Thyroid gland (tissue), 4 donors: ENCODE results near the gene GHRHR.

ENCODE experiments used
- POLR2A ChIP-seq, 2 donors: fragments of 450-650 bp; IDR thresholded peaks; one replicate each; pipeline ENCODE4 v1.6.1; 2017; ENCODE audit warnings: antibody characterized with exemption in 2 of 2, mild to moderate bottlenecking in 2 of 2, moderate library complexity in 1 of 2
- TF ChIP-seq, protein P1 (sequence below), 6 experiments: fragments of 200-600 bp in 3 of 6; fragments of 450-650 bp in 3 of 6; sonication (generic) in 3 of 6; IDR thresholded peaks; one replicate each; pipeline ENCODE4 v1.5.1; 2016 to 2019; ENCODE audit warnings: antibody characterized with exemption in 6 of 6, mild to moderate bottlenecking in 2 of 6, inconsistent platforms in 1 of 6, moderate library complexity in 1 of 6

- TF ChIP-seq, protein P1, sequence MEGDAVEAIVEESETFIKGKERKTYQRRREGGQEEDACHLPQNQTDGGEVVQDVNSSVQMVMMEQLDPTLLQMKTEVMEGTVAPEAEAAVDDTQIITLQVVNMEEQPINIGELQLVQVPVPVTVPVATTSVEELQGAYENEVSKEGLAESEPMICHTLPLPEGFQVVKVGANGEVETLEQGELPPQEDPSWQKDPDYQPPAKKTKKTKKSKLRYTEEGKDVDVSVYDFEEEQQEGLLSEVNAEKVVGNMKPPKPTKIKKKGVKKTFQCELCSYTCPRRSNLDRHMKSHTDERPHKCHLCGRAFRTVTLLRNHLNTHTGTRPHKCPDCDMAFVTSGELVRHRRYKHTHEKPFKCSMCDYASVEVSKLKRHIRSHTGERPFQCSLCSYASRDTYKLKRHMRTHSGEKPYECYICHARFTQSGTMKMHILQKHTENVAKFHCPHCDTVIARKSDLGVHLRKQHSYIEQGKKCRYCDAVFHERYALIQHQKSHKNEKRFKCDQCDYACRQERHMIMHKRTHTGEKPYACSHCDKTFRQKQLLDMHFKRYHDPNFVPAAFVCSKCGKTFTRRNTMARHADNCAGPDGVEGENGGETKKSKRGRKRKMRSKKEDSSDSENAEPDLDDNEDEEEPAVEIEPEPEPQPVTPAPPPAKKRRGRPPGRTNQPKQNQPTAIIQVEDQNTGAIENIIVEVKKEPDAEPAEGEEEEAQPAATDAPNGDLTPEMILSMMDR (IDR thresholded peaks at IDR 0.05), result no peak
- TF ChIP-seq POLR2A (IDR thresholded peaks at IDR 0.05), result no peak
These were observed 36.2 kb upstream of the GHRHR start for GRCh38 chr7:30927559-30927958.
